Liver (tissue), 9 donors: ENCODE measurements around the gene DLX2. TPM values are rescaled to one million over a fixed set of nuclear protein-coding genes. Genes with fewer than 3 reads are reported as not detected.
A peak's percentile ranks its signal among the peaks of the same experiment; 100 is the strongest.

ENCODE experiments used
- DNase-seq: peaks from one replicate; pipeline ENCODE4 v3.0.0-alpha.2; 2017; ENCODE audit warnings: low spot score
- H3K27ac ChIP-seq, 2 donors: one replicate each; pipeline ENCODE4 v1.7.0; 2013; ENCODE audit warnings: inconsistent platforms in 2 of 2, low read length in 2 of 2, control low read depth in 1 of 2, low read depth in 1 of 2, mild to moderate bottlenecking in 1 of 2
- H3K27me3 ChIP-seq, 4 donors: one replicate each; pipeline versions ENCODE4 v1.6.1 to v1.7.0; 2013; ENCODE audit warnings: low read length in 3 of 4, inconsistent platforms in 1 of 4, mild to moderate bottlenecking in 1 of 4, moderate library complexity in 1 of 4; ENCODE audit not compliant: control insufficient read depth in 4 of 4, insufficient read depth in 4 of 4
- H3K36me3 ChIP-seq, 4 donors: one replicate each; pipeline versions ENCODE4 v1.6.1 to v1.7.0; 2013; ENCODE audit warnings: low read length in 3 of 4, mild to moderate bottlenecking in 3 of 4, low read depth in 1 of 4, moderate library complexity in 1 of 4; ENCODE audit not compliant: control insufficient read depth in 4 of 4, insufficient read depth in 3 of 4
- H3K4me1 ChIP-seq, 4 donors: one replicate each; pipeline versions ENCODE4 v1.6.1 to v1.7.0; 2013; ENCODE audit warnings: low read length in 3 of 4, mild to moderate bottlenecking in 3 of 4, moderate library complexity in 1 of 4; ENCODE audit not compliant: control insufficient read depth in 4 of 4, insufficient read depth in 4 of 4
- H3K4me3 ChIP-seq, 3 donors: one replicate each; pipeline versions ENCODE4 v1.6.1 to v1.7.0; 2013; ENCODE audit warnings: low read length in 3 of 3, control low read depth in 1 of 3, low read depth in 1 of 3, mild to moderate bottlenecking in 1 of 3
- H3K9ac ChIP-seq, 2 donors: one replicate each; pipeline ENCODE4 v1.7.0; 2013; ENCODE audit warnings: low read length in 2 of 2, mild to moderate bottlenecking in 2 of 2, moderate library complexity in 2 of 2, control low read depth in 1 of 2, low read depth in 1 of 2
- H3K9me3 ChIP-seq, 4 donors: one replicate each; pipeline versions ENCODE4 v1.6.1 to v1.7.0; 2013; ENCODE audit warnings: low read length in 3 of 4; ENCODE audit not compliant: control insufficient read depth in 4 of 4
- GABPA ChIP-seq, 2 donors: IDR thresholded peaks in 1 of 2; conservative IDR thresholded peaks in 1 of 2; 2 replicates each; pipeline ENCODE4 v1.6.1; 2016; ENCODE audit warnings: antibody characterized with exemption in 2 of 2, mild to moderate bottlenecking in 1 of 2, moderate library complexity in 1 of 2
- HNF4A ChIP-seq, 2 donors: conservative IDR thresholded peaks; 2 replicates each; pipeline ENCODE4 v1.6.1; 2016; ENCODE audit warnings: antibody characterized with exemption in 2 of 2, mild to moderate bottlenecking in 2 of 2
- HNF4G ChIP-seq: IDR thresholded peaks from 2 replicates; pipeline ENCODE4 v1.6.1; 2016; ENCODE audit warnings: antibody characterized with exemption
- RAD21 ChIP-seq, 2 donors: IDR thresholded peaks; 2 replicates each; pipeline ENCODE4 v1.6.1; 2016; ENCODE audit warnings: antibody characterized with exemption in 2 of 2, mild to moderate bottlenecking in 2 of 2
- RXRA ChIP-seq, 2 donors: IDR thresholded peaks; 2 replicates each; pipeline ENCODE4 v1.6.1; 2017 to 2018; ENCODE audit warnings: antibody characterized with exemption in 2 of 2, mild to moderate bottlenecking in 1 of 2
- TAF1 ChIP-seq: conservative IDR thresholded peaks from 2 replicates; pipeline ENCODE4 v1.6.1; 2016; ENCODE audit warnings: antibody characterized with exemption, mild to moderate bottlenecking
- WGBS: extraction: QIAGEN DNeasy Blood & Tissue Kit; methylation state at CpG from one replicate; pipeline ENCODE4 v1.1.7; 2013; 5-methylcytosine and 5-hydroxymethylcytosine counted together
- polyA plus RNA-seq, 2 donors: library from polyadenylated mRNA; stranded (reverse) in 1 of 2; unstranded in 1 of 2; fragments of 200-250 nt in 1 of 2; fragments of >200 nt in 1 of 2; fragmentation: Nextera tagmentation in 1 of 2; extraction: Ambion mirVana in 1 of 2; gene quantifications; one replicate each; pipeline versions ENCODE4 v1.2.1 to v1.2.3, GENCODE V29; 2013 to 2015
- total RNA-seq, 2 donors: library from RNA; depleted of rRNA; stranded (reverse); fragments of >200 nt; gene quantifications; one replicate each; pipeline ENCODE4 v1.2.3, GENCODE V29; 2014
- TF ChIP-seq, protein P1 (sequence below): IDR thresholded peaks from 2 replicates; pipeline ENCODE4 v1.6.1; 2016; ENCODE audit warnings: antibody characterized with exemption
- TF ChIP-seq, protein P2 (sequence below): fragments of 150-350 bp; IDR thresholded peaks from 2 replicates; pipeline ENCODE4 v1.5.1; 2017; ENCODE audit warnings: improper control_type of control experiment, low read depth, low read length; ENCODE audit not compliant: missing input control
- TF ChIP-seq, protein P3 (sequence below): IDR thresholded peaks from 2 replicates; pipeline ENCODE4 v1.6.1; 2016; ENCODE audit warnings: antibody characterized with exemption, mild to moderate bottlenecking
- donor health status: healthy.
- donor health status: healthy.
- donor health status: healthy.
- donor health status: healthy.
- donor health status: healthy.

The DLX2 gene
- total and polyA plus RNA-seq, 4 donors = not detected

DNA sequence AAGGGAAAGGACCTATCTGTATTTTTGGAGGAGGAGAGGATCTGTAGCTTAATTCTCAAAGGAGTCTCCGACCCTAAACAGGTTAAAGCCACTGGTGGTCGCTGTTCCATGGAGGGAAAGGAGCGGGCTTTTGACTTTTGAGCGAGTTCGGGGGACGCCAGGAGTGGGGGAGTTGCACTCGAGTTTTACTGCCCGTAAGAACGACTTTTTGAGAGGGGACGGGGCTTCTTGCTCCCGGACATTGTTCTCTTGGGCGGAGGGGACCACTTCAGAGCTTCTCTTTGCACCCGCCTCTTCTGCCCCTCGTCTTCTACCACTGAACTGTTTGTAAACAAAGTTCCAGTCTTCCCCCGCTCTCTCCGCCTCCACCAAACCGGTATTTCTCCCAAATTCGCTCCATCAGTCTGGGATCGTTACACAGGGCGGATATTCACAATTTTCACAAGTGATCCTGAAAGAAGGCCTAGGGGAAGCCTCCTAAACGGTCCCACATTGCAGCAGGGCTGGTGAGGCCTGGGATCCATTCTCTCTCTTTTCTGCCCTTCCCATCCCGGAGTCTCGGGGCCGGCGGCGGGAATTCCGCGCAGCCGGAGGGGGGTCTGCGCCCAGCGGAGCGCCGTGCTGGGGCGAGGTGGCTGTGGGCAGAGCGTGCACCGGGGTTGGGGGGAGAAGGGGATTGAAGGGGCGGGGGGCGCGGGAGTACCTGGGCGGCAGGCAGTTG is 6.6 kb downstream of the DLX2 start:
- H3K36me3 ChIP-seq = no peaks in the 10 kb centered on the region
- no peak for DNase-seq
- TF ChIP-seq, protein P1, sequence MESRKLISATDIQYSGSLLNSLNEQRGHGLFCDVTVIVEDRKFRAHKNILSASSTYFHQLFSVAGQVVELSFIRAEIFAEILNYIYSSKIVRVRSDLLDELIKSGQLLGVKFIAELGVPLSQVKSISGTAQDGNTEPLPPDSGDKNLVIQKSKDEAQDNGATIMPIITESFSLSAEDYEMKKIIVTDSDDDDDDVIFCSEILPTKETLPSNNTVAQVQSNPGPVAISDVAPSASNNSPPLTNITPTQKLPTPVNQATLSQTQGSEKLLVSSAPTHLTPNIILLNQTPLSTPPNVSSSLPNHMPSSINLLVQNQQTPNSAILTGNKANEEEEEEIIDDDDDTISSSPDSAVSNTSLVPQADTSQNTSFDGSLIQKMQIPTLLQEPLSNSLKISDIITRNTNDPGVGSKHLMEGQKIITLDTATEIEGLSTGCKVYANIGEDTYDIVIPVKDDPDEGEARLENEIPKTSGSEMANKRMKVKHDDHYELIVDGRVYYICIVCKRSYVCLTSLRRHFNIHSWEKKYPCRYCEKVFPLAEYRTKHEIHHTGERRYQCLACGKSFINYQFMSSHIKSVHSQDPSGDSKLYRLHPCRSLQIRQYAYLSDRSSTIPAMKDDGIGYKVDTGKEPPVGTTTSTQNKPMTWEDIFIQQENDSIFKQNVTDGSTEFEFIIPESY = no peak
- TF ChIP-seq GABPA (IDR thresholded peaks at IDR 0.05 in 1 of 2, conservative IDR thresholded peaks at IDR 0.05 in 1 of 2) (no peak), RAD21 (IDR thresholded peaks at IDR 0.05) (no peak), HNF4A (conservative IDR thresholded peaks at IDR 0.05) (no peak), TAF1 (no peak)
- TF ChIP-seq, protein P2, sequence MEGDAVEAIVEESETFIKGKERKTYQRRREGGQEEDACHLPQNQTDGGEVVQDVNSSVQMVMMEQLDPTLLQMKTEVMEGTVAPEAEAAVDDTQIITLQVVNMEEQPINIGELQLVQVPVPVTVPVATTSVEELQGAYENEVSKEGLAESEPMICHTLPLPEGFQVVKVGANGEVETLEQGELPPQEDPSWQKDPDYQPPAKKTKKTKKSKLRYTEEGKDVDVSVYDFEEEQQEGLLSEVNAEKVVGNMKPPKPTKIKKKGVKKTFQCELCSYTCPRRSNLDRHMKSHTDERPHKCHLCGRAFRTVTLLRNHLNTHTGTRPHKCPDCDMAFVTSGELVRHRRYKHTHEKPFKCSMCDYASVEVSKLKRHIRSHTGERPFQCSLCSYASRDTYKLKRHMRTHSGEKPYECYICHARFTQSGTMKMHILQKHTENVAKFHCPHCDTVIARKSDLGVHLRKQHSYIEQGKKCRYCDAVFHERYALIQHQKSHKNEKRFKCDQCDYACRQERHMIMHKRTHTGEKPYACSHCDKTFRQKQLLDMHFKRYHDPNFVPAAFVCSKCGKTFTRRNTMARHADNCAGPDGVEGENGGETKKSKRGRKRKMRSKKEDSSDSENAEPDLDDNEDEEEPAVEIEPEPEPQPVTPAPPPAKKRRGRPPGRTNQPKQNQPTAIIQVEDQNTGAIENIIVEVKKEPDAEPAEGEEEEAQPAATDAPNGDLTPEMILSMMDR = no peak
- TF ChIP-seq, protein P3, sequence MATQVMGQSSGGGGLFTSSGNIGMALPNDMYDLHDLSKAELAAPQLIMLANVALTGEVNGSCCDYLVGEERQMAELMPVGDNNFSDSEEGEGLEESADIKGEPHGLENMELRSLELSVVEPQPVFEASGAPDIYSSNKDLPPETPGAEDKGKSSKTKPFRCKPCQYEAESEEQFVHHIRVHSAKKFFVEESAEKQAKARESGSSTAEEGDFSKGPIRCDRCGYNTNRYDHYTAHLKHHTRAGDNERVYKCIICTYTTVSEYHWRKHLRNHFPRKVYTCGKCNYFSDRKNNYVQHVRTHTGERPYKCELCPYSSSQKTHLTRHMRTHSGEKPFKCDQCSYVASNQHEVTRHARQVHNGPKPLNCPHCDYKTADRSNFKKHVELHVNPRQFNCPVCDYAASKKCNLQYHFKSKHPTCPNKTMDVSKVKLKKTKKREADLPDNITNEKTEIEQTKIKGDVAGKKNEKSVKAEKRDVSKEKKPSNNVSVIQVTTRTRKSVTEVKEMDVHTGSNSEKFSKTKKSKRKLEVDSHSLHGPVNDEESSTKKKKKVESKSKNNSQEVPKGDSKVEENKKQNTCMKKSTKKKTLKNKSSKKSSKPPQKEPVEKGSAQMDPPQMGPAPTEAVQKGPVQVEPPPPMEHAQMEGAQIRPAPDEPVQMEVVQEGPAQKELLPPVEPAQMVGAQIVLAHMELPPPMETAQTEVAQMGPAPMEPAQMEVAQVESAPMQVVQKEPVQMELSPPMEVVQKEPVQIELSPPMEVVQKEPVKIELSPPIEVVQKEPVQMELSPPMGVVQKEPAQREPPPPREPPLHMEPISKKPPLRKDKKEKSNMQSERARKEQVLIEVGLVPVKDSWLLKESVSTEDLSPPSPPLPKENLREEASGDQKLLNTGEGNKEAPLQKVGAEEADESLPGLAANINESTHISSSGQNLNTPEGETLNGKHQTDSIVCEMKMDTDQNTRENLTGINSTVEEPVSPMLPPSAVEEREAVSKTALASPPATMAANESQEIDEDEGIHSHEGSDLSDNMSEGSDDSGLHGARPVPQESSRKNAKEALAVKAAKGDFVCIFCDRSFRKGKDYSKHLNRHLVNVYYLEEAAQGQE = no peak
- no peak overlapping the region for H3K27ac ChIP-seq
- no peak overlapping the region for H3K4me3 ChIP-seq
- H3K27me3 ChIP-seq = peaks cover 13 to 41% (median 24%) of the 10 kb centered on the region in 4 donors
- 11% methylated on average over 40 of the region's 40 CpGs for WGBS
- no peak overlapping the region for H3K9ac ChIP-seq
- peaks cover 8 to 29% (median 22%) of the 10 kb centered on the region in 4 donors for H3K4me1 ChIP-seq
- H3K9me3 ChIP-seq = peaks cover 0 to 2% (median 0%) of the 10 kb centered on the region in 4 donors

DNA sequence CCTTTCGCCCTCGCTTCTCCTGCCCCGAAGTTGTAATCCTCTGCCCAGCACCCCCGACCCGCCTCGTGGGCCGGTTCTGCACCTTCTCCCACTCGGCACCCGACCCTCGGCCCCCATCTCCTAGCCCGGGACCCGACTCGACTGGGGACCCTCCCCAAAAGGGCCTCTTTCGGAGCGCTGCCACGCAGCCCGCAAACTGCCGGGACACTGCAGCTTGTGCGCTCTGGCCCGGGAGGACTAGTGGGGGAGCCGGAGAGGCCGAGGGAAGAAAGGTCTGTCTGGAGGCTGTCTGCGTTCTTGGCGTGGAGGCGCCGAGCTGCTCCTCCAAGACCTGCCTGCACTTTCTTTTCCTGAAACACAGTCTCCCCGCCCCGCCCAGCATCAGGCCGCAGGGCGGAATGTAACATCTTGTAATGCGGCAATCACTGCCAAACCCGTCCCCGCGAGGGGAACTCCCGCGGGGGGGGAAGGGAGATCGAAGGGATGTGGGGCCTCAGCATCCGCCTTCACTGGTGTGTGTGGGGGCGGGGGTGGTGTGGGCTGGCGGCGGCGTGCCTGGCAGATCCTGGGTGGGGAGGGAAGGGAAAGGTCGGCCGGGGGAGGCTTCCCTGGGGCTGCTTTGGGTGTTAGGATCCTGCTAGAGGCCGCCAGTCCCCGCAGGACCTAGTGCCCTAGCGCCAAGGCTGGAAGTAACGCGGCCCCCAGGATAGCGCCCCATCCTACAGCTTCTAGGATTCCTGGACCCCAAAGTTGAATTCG is 7.4 kb downstream of the DLX2 start:
- Histone ChIP-seq H3K4me3 (peak overlapping the region in 1 of 3 donors; percentile 22), H3K9ac (no peak overlapping the region), H3K9me3 (peaks cover 0 to 2% (median 0%) of the 10 kb centered on the region in 4 donors), H3K27ac (no peak overlapping the region), H3K36me3 (no peaks in the 10 kb centered on the region), H3K27me3 (peaks cover 10 to 48% (median 24%) of the 10 kb centered on the region in 4 donors), H3K4me1 (peaks cover 8 to 29% (median 21%) of the 10 kb centered on the region in 4 donors)
- no peak for DNase-seq
- TF ChIP-seq HNF4G (no peak), RXRA (IDR thresholded peaks at IDR 0.05) (no peak)
- TF ChIP-seq, protein P1 = no peak
- 5% methylated on average over 51 of the region's 51 CpGs for WGBS
